ENCODE data around the gene TAP2.
"Not testable (repeated sequence)": the region's sequence is repeated elsewhere in the genome, so short reads cannot be mapped to it uniquely, and the experiment has no call there.

Gene TAP2

GRCh38 chr6:32838114-32838958 lies at the start of gene TAP2:
Gene TAP2, minus strand, starts transcription at chr6:32838739. Its CDS starts 506 bp downstream, at chr6:32838233.
- Histone ChIP-seq H3K4me3 (peak within 1 kb of the TSS; percentile 60 to 99 (median 81)), H3K27ac (peak within 1 kb of the TSS; percentile 82 to 100 (median 91))

- Histone ChIP-seq H3K27ac (no peak overlapping the region), H3K4me3 (no peak overlapping the region)
Measured at GRCh38 chr6:32887616-32888015, 49.1 kb upstream of the TAP2 start.

- Histone ChIP-seq H3K27ac (no peak overlapping the region), H3K4me3 (no peak overlapping the region)
Measured at GRCh38 chr6:32886681-32887383, 48.3 kb upstream of the TAP2 start.

- Histone ChIP-seq H3K27ac (no peak overlapping the region), H3K4me3 (no peak overlapping the region)
Measured at GRCh38 chr6:32885698-32886286, 47.3 kb upstream of the TAP2 start.

- no peak overlapping the region for H3K4me3 ChIP-seq
- H3K27ac ChIP-seq: no peak overlapping the region
Measured at GRCh38 chr6:32883789-32884188, 45.2 kb upstream of the TAP2 start.

- H3K4me3 ChIP-seq: no peak overlapping the region
- H3K27ac ChIP-seq: no peak overlapping the region
Measured at GRCh38 chr6:32882879-32883250, 44.3 kb upstream of the TAP2 start.

GRCh38 chr6:32880962-32881361 lies 42.4 kb upstream of the TAP2 start:
- not testable (repeated sequence) for H3K4me3 ChIP-seq, H3K27ac ChIP-seq

- H3K4me3 ChIP-seq: no peak overlapping the region
Measured at GRCh38 chr6:32879691-32880090, 41.2 kb upstream of the TAP2 start.

GRCh38 chr6:32876603-32877002 lies 38.1 kb upstream of the TAP2 start:
- Histone ChIP-seq H3K4me3 (no peak overlapping the region), H3K27ac (no peak overlapping the region)

More at GRCh38 chr6:32879691-32880090, 41.2 kb upstream of the TAP2 start:
- H3K27ac ChIP-seq: no peak overlapping the region

- not testable (repeated sequence) for H3K4me3 ChIP-seq, H3K27ac ChIP-seq
Measured at GRCh38 chr6:32873947-32874346, 35.4 kb upstream of the TAP2 start.

GRCh38 chr6:32868257-32868788 lies 29.8 kb upstream of the TAP2 start:
- no peak overlapping the region for H3K4me3 ChIP-seq
- no peak overlapping the region for H3K27ac ChIP-seq

GRCh38 chr6:32867554-32868256 lies 29.2 kb upstream of the TAP2 start:
- Histone ChIP-seq H3K27ac (peak overlapping the region in 3 of 21 experiments; percentile 4 to 44 (median 40)), H3K4me3 (no peak overlapping the region)

- Histone ChIP-seq H3K4me3 (no peak overlapping the region), H3K27ac (peak overlapping the region in 3 of 21 experiments; percentile 4 to 44 (median 40))
Measured at GRCh38 chr6:32867022-32867477, 28.5 kb upstream of the TAP2 start.

GRCh38 chr6:32865724-32866443 lies 27.3 kb upstream of the TAP2 start:
- Histone ChIP-seq H3K4me3 (no peak overlapping the region), H3K27ac (no peak overlapping the region)

GRCh38 chr6:32862725-32863124 lies 24.2 kb upstream of the TAP2 start:
- no peak overlapping the region for H3K27ac ChIP-seq
- no peak overlapping the region for H3K4me3 ChIP-seq

GRCh38 chr6:32860674-32861073 lies 22.1 kb upstream of the TAP2 start:
- no peak overlapping the region for H3K4me3 ChIP-seq
- H3K27ac ChIP-seq: peak overlapping the region in 3 of 21 experiments; percentile 16 to 38 (median 29)

GRCh38 chr6:32858194-32858593 lies 19.7 kb upstream of the TAP2 start:
- Histone ChIP-seq H3K4me3 (no peak overlapping the region), H3K27ac (no peak overlapping the region)

GRCh38 chr6:32857156-32857891 lies 18.8 kb upstream of the TAP2 start:
- H3K27ac ChIP-seq: no peak overlapping the region
- no peak overlapping the region for H3K4me3 ChIP-seq
